HepG2 (cell line): ENCODE data around the gene LILRB5.

Experiments used
- EZH2 ChIP-seq: conservative IDR thresholded peaks from 2 replicates; pipeline ENCODE4 v1.6.1; 2012; ENCODE audit warnings: mild to moderate bottlenecking, low read depth, low read length, moderate library complexity
- GTF2F1 ChIP-seq: fragments of 150-350 bp; IDR thresholded peaks from 2 replicates; pipeline ENCODE4 v1.6.1; 2014; ENCODE audit warnings: low read length
- TARDBP ChIP-seq: sonication (generic); formaldehyde crosslinking; IDR thresholded peaks from 2 replicates; pipeline ENCODE4 v1.8.0; 2022; ENCODE audit warnings: mild to moderate bottlenecking, missing genetic modification reagents
- YY1 ChIP-seq: IDR thresholded peaks from 2 replicates; pipeline ENCODE4 v1.6.1; 2011; ENCODE audit warnings: low read length, low read depth, moderate library complexity, mild to moderate bottlenecking; ENCODE audit not compliant: insufficient read depth, insufficient replicate concordance
- TF ChIP-seq, protein P1 (sequence below): sonication (generic); formaldehyde crosslinking; IDR thresholded peaks from 2 replicates; pipeline ENCODE4 v1.5.0; 2020; ENCODE audit warnings: mild to moderate bottlenecking, missing genetic modification reagents, moderate library complexity
- TF ChIP-seq, protein P2 (sequence below): sonication (generic); formaldehyde crosslinking; IDR thresholded peaks from 2 replicates; pipeline ENCODE4 v1.8.0; 2022; ENCODE audit warnings: missing genetic modification reagents, mild to moderate bottlenecking, borderline replicate concordance
- TF ChIP-seq, protein P3 (sequence below): sonication (generic); formaldehyde crosslinking; conservative IDR thresholded peaks from 2 replicates; pipeline ENCODE4 v1.4.0; 2020; ENCODE audit warnings: missing genetic modification reagents

DNA sequence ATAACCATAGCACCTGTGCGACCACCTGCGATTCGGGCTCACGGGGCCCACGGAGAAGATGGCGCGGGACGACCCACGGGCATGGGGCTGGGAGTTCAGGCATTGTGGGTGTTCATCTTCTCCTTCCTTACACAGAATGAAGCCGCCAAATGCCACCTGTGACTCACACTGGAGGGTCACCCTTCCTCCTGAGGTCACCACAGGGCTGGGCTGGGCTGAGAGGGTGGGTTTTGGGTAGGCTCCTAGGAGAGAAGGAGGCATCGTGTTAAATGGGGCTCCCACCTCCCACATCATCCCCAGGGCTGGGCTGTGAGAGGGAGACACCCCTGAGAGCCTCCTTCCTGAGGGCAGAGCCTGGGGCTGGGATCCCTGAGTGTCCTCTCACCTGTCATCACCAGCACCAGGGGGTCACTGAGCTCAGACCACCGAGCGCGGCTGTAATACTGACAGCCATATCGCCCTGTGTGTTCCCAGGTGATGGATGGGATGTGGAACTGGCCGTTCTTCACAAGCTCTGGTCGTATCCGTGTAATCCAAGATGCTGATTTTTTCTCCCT is 22.4 kb upstream of the LILRB5 start:
- TF ChIP-seq, protein P1, sequence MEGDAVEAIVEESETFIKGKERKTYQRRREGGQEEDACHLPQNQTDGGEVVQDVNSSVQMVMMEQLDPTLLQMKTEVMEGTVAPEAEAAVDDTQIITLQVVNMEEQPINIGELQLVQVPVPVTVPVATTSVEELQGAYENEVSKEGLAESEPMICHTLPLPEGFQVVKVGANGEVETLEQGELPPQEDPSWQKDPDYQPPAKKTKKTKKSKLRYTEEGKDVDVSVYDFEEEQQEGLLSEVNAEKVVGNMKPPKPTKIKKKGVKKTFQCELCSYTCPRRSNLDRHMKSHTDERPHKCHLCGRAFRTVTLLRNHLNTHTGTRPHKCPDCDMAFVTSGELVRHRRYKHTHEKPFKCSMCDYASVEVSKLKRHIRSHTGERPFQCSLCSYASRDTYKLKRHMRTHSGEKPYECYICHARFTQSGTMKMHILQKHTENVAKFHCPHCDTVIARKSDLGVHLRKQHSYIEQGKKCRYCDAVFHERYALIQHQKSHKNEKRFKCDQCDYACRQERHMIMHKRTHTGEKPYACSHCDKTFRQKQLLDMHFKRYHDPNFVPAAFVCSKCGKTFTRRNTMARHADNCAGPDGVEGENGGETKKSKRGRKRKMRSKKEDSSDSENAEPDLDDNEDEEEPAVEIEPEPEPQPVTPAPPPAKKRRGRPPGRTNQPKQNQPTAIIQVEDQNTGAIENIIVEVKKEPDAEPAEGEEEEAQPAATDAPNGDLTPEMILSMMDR (CRISPR knock-in tag): no peak
- TF ChIP-seq, protein P2, sequence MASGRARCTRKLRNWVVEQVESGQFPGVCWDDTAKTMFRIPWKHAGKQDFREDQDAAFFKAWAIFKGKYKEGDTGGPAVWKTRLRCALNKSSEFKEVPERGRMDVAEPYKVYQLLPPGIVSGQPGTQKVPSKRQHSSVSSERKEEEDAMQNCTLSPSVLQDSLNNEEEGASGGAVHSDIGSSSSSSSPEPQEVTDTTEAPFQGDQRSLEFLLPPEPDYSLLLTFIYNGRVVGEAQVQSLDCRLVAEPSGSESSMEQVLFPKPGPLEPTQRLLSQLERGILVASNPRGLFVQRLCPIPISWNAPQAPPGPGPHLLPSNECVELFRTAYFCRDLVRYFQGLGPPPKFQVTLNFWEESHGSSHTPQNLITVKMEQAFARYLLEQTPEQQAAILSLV: no peak
- TF ChIP-seq GTF2F1 (no peak), TARDBP (CRISPR knock-in tag) (no peak), YY1 (no peak), EZH2 (no peak)
- TF ChIP-seq, protein P3, sequence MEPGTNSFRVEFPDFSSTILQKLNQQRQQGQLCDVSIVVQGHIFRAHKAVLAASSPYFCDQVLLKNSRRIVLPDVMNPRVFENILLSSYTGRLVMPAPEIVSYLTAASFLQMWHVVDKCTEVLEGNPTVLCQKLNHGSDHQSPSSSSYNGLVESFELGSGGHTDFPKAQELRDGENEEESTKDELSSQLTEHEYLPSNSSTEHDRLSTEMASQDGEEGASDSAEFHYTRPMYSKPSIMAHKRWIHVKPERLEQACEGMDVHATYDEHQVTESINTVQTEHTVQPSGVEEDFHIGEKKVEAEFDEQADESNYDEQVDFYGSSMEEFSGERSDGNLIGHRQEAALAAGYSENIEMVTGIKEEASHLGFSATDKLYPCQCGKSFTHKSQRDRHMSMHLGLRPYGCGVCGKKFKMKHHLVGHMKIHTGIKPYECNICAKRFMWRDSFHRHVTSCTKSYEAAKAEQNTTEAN (CRISPR knock-in tag): no peak
